GM06990 (cell line): Measurements from ENCODE around the gene SUGCT.
"Not testable (repeated sequence)": the region's sequence is repeated elsewhere in the genome, so short reads cannot be mapped to it uniquely, and the experiment has no call there.

ENCODE experiments used
- DNase-seq: peaks from one replicate; pipeline ENCODE4 v3.0.0-alpha.2; 2011; ENCODE audit not compliant: insufficient read length; ENCODE audit errors: extremely low read depth
- H3K27me3 ChIP-seq: replicated peaks from 2 replicates; pipeline ENCODE4 v1.6.0; 2011; ENCODE audit warnings: low read length; ENCODE audit not compliant: control insufficient read depth, insufficient read depth
- H3K36me3 ChIP-seq: 2 replicates; pipeline ENCODE4 v1.5.1; 2011; ENCODE audit warnings: low read length; ENCODE audit not compliant: control insufficient read depth, insufficient read depth
- H3K4me3 ChIP-seq: replicated peaks from 2 replicates; pipeline ENCODE4 v1.5.1; 2011; ENCODE audit warnings: low read depth, mild to moderate bottlenecking, control low read depth, low read length
- CTCF ChIP-seq: IDR thresholded peaks from 2 replicates; pipeline ENCODE4 v1.5.1; 2011; ENCODE audit warnings: low read length, control low read depth, mild to moderate bottlenecking, inconsistent platforms; ENCODE audit not compliant: insufficient read depth, poor library complexity, severe bottlenecking

The SUGCT gene

GRCh38 chr7:40644454-40645188 is 509.8 kb downstream of the SUGCT start:
- H3K36me3 ChIP-seq = no peaks in the 10 kb centered on the region
- H3K27me3 ChIP-seq = no peaks in the 10 kb centered on the region; the same call in 1 of the 2 replicates
- no peak overlapping the region for H3K4me3 ChIP-seq
- DNase-seq = no peak
- no peak for TF ChIP-seq CTCF

- DNase-seq = no peak
- Histone ChIP-seq H3K36me3 (no peaks in the 10 kb centered on the region), H3K27me3 (no peaks in the 10 kb centered on the region; the same call in 1 of the 2 replicates), H3K4me3 (no peak overlapping the region)
- TF ChIP-seq CTCF = no peak
These were observed 510.4 kb downstream of the SUGCT start for GRCh38 chr7:40645197-40645596.

GRCh38 chr7:40646717-40647116 is 511.9 kb downstream of the SUGCT start:
- Histone ChIP-seq H3K4me3 (no peak overlapping the region), H3K27me3 (no peaks in the 10 kb centered on the region; the same call in 1 of the 2 replicates), H3K36me3 (no peaks in the 10 kb centered on the region)
- DNase-seq = no peak
- TF ChIP-seq CTCF = no peak

GRCh38 chr7:40647719-40648118 is 512.9 kb downstream of the SUGCT start:
- DNase-seq = no peak
- no peaks in the 10 kb centered on the region; the same call in 1 of the 2 replicates for H3K27me3 ChIP-seq
- no peak overlapping the region for H3K4me3 ChIP-seq
- no peak for TF ChIP-seq CTCF
- H3K36me3 ChIP-seq = no peaks in the 10 kb centered on the region

GRCh38 chr7:40649247-40649646 is 514.4 kb downstream of the SUGCT start:
- no peak for TF ChIP-seq CTCF
- H3K36me3 ChIP-seq = no peaks in the 10 kb centered on the region
- DNase-seq = no peak
- H3K4me3 ChIP-seq = no peak overlapping the region
- no peaks in the 10 kb centered on the region; the same call in 1 of the 2 replicates for H3K27me3 ChIP-seq

GRCh38 chr7:40650903-40651302 is 516.1 kb downstream of the SUGCT start:
- not testable (repeated sequence) for H3K4me3 ChIP-seq, DNase-seq, H3K36me3 ChIP-seq, H3K27me3 ChIP-seq
